GM18519 (cell line): ENCODE measurements around the gene ZFP37.
"Not testable (repeated sequence)": the region's sequence is repeated elsewhere in the genome, so short reads cannot be mapped to it uniquely, and the experiment has no call there.

Experiments
- ATAC-seq: cut with Tn5 transposase; IDR thresholded peaks from one replicate; pipeline ENCODE4 v1.9.1; 2021; ENCODE audit warnings: mild to moderate bottlenecking, moderate library complexity; ENCODE audit not compliant: unreplicated experiment, low FRiP score

Gene ZFP37

GRCh38 chr9:113056191-113057106 lies at the start of gene ZFP37:
Gene ZFP37, minus strand, starts transcription at chr9:113056724. Its CDS starts 36 bp downstream, at chr9:113056688.
- ATAC-seq: peak; percentile 84

GRCh38 chr9:113105345-113105744 lies 48.8 kb upstream of the ZFP37 start:
- not testable (repeated sequence) for ATAC-seq

- ATAC-seq: no peak
These were observed 39.0 kb upstream of the ZFP37 start for GRCh38 chr9:113095561-113095960.

- ATAC-seq: not testable (repeated sequence)
These were observed 33.4 kb upstream of the ZFP37 start for GRCh38 chr9:113089924-113090323.

GRCh38 chr9:113089143-113089505 lies 32.6 kb upstream of the ZFP37 start:
- ATAC-seq: not testable (repeated sequence)

GRCh38 chr9:113088456-113089142 lies 32.1 kb upstream of the ZFP37 start:
- ATAC-seq: not testable (repeated sequence)

- not testable (repeated sequence) for ATAC-seq
These were observed 6.4 kb upstream of the ZFP37 start for GRCh38 chr9:113062932-113063310.

GRCh38 chr9:113062256-113062931 lies 5.9 kb upstream of the ZFP37 start:
- not testable (repeated sequence) for ATAC-seq

- not testable (repeated sequence) for ATAC-seq
These were observed 4.7 kb upstream of the ZFP37 start for GRCh38 chr9:113061072-113061850.

- ATAC-seq: not testable (repeated sequence)
These were observed 3.2 kb upstream of the ZFP37 start for GRCh38 chr9:113059581-113060284.

GRCh38 chr9:113057193-113057592 lies 669 bp upstream of the ZFP37 start:
- no peak for ATAC-seq

- ATAC-seq: no peak
These were observed 13.5 kb downstream of the ZFP37 start for GRCh38 chr9:113042884-113043657.

- ATAC-seq: no peak
These were observed 30.3 kb downstream of the ZFP37 start for GRCh38 chr9:113026200-113026599.

GRCh38 chr9:113018247-113018646 lies 38.3 kb downstream of the ZFP37 start:
- no peak for ATAC-seq

- no peak for ATAC-seq
These were observed 44.0 kb downstream of the ZFP37 start for GRCh38 chr9:113012492-113012891.

GRCh38 chr9:113011911-113012381 lies 44.6 kb downstream of the ZFP37 start, which contains the start of gene ZNF883:
Gene ZNF883, minus strand, starts transcription at chr9:113012192.
- ATAC-seq: no peak

GRCh38 chr9:113005777-113006176 lies 50.7 kb downstream of the ZFP37 start:
- ATAC-seq: no peak

GRCh38 chr9:112997236-112997941 lies 59.1 kb downstream of the ZFP37 start:
- no peak for ATAC-seq
